Measurements from ENCODE around the gene STRA8. TPM values are rescaled to one million over a fixed set of nuclear protein-coding genes. Genes with fewer than 3 reads are reported as not detected.

STRA8 gene
- total RNA-seq, 1 experiment from 2014 or later = not detected

DNA sequence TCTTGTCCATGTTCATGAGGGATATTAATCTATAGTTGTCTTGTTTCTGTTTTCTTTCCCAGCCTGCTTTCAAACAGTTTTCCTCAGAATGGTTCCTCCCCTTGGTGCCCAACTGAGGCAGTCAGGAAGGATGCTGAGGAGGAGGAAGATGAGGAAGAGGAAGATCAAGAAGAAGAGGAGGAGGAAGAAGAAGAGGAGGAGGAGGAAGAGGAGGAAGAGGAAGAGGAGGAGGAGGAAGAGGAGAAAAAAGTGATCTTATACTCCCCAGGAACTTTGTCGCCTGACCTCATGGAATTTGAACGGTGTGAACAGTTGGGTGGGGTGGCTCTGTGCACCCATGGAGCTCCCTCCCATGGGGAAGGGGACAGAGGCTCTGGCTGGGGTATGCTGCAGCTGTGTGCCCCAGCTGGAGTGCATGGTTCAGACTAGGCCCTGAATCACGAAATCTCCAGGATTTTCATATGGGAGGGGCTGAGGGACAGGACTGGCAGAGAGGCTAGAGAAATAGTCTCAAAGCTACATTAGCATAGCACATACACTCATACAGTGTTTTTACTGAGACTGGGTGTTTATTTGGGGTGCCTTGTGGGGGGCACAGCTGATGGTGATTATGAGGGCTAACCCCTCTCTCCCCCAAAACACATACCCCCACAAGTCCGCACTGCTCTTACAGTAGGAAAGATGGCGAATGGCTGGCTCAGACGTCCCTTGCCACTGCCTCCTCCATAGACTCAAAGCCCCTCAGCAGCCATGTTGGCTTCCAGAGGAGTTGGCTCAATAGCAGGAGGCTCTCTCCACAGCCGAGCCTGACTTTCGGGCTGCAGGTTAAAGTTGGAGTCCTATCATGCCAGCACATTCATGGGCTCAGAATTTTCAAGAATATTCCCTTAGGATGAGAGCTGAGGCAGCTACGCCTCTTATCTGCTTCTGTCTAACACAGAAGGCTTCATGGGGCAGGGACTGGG is 11.9 kb downstream of the STRA8 start:
- Histone ChIP-seq H2BK20ac (ENCODE audit: low read depth, low read length, poor library complexity, severe bottlenecking) (no peak overlapping the region), H4K5ac (ENCODE audit: insufficient read length, low read depth, low read length) (no peak overlapping the region), H2AFZ (ENCODE audit: low read length) (no peak overlapping the region), H3K9me3 (ENCODE audit: control insufficient read depth, low read depth, low read length) (no peaks in the 10 kb centered on the region), H2AK5ac (ENCODE audit: insufficient read length, low read length) (no peak overlapping the region), H3K18ac (ENCODE audit: insufficient read length, low read depth, low read length) (no peak overlapping the region), H3K79me1 (ENCODE audit: insufficient read depth, low read depth, low read length, poor library complexity, severe bottlenecking) (no peaks in the 10 kb centered on the region), H2BK120ac (ENCODE audit: low read depth, low read length, poor library complexity, severe bottlenecking) (no peak overlapping the region), H3K4ac (ENCODE audit: low read depth, low read length) (no peak overlapping the region), H3K9ac (ENCODE audit: extremely low read depth, insufficient read length, low read length) (no peak overlapping the region), H2BK15ac (ENCODE audit: low read depth, low read length) (no peak overlapping the region), H2BK5ac (ENCODE audit: insufficient read length, low read length) (no peak overlapping the region), H3K27me3 (ENCODE audit: insufficient read depth, low read length) (no peaks in the 10 kb centered on the region), H4K20me1 (ENCODE audit: control insufficient read depth, insufficient read depth, insufficient read length) (no peaks in the 10 kb centered on the region), H3K4me2 (ENCODE audit: insufficient read depth, insufficient read length, low read length) (no peak overlapping the region), H3K4me1 (ENCODE audit: insufficient read depth, low read length) (0 out of 2 replicates have a peak, but pooled peaks cover 5% of the 10 kb centered on the region), H3K23me2 (ENCODE audit: insufficient read length, low read depth, low read length, poor library complexity, severe bottlenecking) (no peaks in the 10 kb centered on the region), H3K27ac (ENCODE audit: insufficient read length, low read depth, low read length) (no peak overlapping the region), H3K14ac (ENCODE audit: insufficient read depth, low read length) (no peak overlapping the region), H2BK12ac (ENCODE audit: insufficient read length, low read depth, low read length) (no peak overlapping the region), H4K91ac (ENCODE audit: insufficient read length, low read depth, low read length) (no peak overlapping the region), H3T11ph (ENCODE audit: low read length) (no peak overlapping the region), H3K56ac (ENCODE audit: insufficient read length, low read depth, low read length) (no peak overlapping the region), H3K23ac (ENCODE audit: insufficient read length, low read depth, low read length) (no peak overlapping the region), H3K79me2 (ENCODE audit: insufficient read depth, low read length) (no peaks in the 10 kb centered on the region), H4K8ac (replicated peaks; ENCODE audit: insufficient read length, low read depth, low read length) (no peak overlapping the region)
- H3K27ac Mint-ChIP-seq = no peak overlapping the region
- peaks cover 0 to 4% of the 10 kb centered on the region in 2 experiments; a peak in 2 of 5 replicates for H3K9me3 Mint-ChIP-seq
- WGBS (ENCODE audit: extremely low coverage, insufficient read length, low lambda C conversion rate) = no CpG with 5 or more reads among the region's 9 CpGs
- no peak for DNase-seq
- no peak overlapping the region for H3K4me3 Mint-ChIP-seq
- no peaks in the 10 kb centered on the region; the same call in 1 of the 2 replicates for H3K27me3 Mint-ChIP-seq (ENCODE audit: low read depth)
- H3K36me3 Mint-ChIP-seq (ENCODE audit: insufficient read depth in 1 of 3, low read depth in 3 of 3) = no peaks in the 10 kb centered on the region; a peak in 1 of 7 replicates
- H3K4me1 Mint-ChIP-seq = peaks cover 4 to 12% of the 10 kb centered on the region in 2 experiments; a peak in 3 of 4 replicates
- TF ChIP-seq CTCF (conservative IDR thresholded peaks at IDR 0.05) = no peak

Measured in H9 (cell line).